Activated T-helper 2 cell treated with anti-CD3 and anti-CD28 coated beads, Interferon-gamma antibody, Interleukin-2, Interleukin-4, amounts not matched to agents 10 μg/mL and 5 μg/mL and 100 μg/mL, durations not matched to agents 14 hours and 24 hours and 36 hours (primary cell): ENCODE measurements around the gene FAM222A. TPM values are rescaled to one million over a fixed set of nuclear protein-coding genes. Genes with fewer than 3 reads are reported as not detected.

ENCODE experiments used
- DNase-seq: peaks from one replicate; pipeline ENCODE4 v3.0.0; 2021; ENCODE audit warnings: low spot score
- H3K27ac Mint-ChIP-seq: one replicate; pipeline ENCODE4 v1.8.0; 2021; ENCODE audit warnings: mixed read lengths
- H3K27me3 Mint-ChIP-seq: one replicate; pipeline ENCODE4 v1.8.0; 2021; ENCODE audit warnings: low read depth, mixed read lengths
- H3K36me3 Mint-ChIP-seq: one replicate; pipeline ENCODE4 v1.8.0; 2021; ENCODE audit warnings: low read depth, mixed read lengths
- H3K4me1 Mint-ChIP-seq: one replicate; pipeline ENCODE4 v1.8.0; 2021; ENCODE audit warnings: low read depth, mixed read lengths
- H3K4me3 Mint-ChIP-seq: one replicate; pipeline ENCODE4 v1.8.0; 2021; ENCODE audit warnings: low read depth, mild to moderate bottlenecking, moderate library complexity, mixed read lengths
- H3K9me3 Mint-ChIP-seq: one replicate; pipeline ENCODE4 v1.8.0; 2021; ENCODE audit warnings: mixed read lengths
- intact Hi-C: fragments of 100-400 bp; cut with micrococcal nuclease; formaldehyde crosslinking; loops from one replicate; pipeline ENCODE4 v1.15.1; 2023
- total RNA-seq: library from RNA; stranded (reverse); gene quantifications from 2 replicates; pipeline ENCODE4 v1.2.3, GENCODE V29; 2022

The FAM222A gene
- total RNA-seq, 1 donor from 2014 or later = 1.6 TPM

GRCh38 chr12:109760031-109760929 is 46.7 kb downstream of the FAM222A start:
- Mint-ChIP-seq H3K36me3 (no peaks in the 10 kb centered on the region), H3K4me3 (no peak overlapping the region), H3K27ac (no peak overlapping the region), H3K4me1 (no peaks in the 10 kb centered on the region), H3K9me3 (peaks cover 20% of the 10 kb centered on the region), H3K27me3 (peaks cover 2% of the 10 kb centered on the region)
- intact Hi-C loops = no loop called here
- DNase-seq = no peak

GRCh38 chr12:109760930-109761921 is 47.6 kb downstream of the FAM222A start:
- Mint-ChIP-seq H3K9me3 (peaks cover 14% of the 10 kb centered on the region), H3K4me1 (no peaks in the 10 kb centered on the region), H3K4me3 (no peak overlapping the region), H3K27me3 (peaks cover 1% of the 10 kb centered on the region), H3K36me3 (no peaks in the 10 kb centered on the region), H3K27ac (no peak overlapping the region)
- intact Hi-C loops = no loop called here
- no peak for DNase-seq

GRCh38 chr12:109762071-109762672 is 48.5 kb downstream of the FAM222A start:
- Mint-ChIP-seq H3K4me3 (no peak overlapping the region), H3K4me1 (no peaks in the 10 kb centered on the region), H3K9me3 (peaks cover 5% of the 10 kb centered on the region), H3K27me3 (no peaks in the 10 kb centered on the region), H3K27ac (no peak overlapping the region), H3K36me3 (no peaks in the 10 kb centered on the region)
- intact Hi-C loops = no loop called here
- DNase-seq = no peak

GRCh38 chr12:109762673-109763191 is 49.1 kb downstream of the FAM222A start:
- Mint-ChIP-seq H3K27me3 (no peaks in the 10 kb centered on the region), H3K4me1 (no peaks in the 10 kb centered on the region), H3K36me3 (no peaks in the 10 kb centered on the region), H3K27ac (no peak overlapping the region), H3K9me3 (peaks cover 4% of the 10 kb centered on the region), H3K4me3 (no peak overlapping the region)
- no peak for DNase-seq
- intact Hi-C loops = no loop called here

- H3K4me1 Mint-ChIP-seq = no peaks in the 10 kb centered on the region
- H3K27me3 Mint-ChIP-seq = no peaks in the 10 kb centered on the region
- H3K27ac Mint-ChIP-seq = no peak overlapping the region
- no peak overlapping the region for H3K4me3 Mint-ChIP-seq
- intact Hi-C loops = no loop called here
- H3K36me3 Mint-ChIP-seq = no peaks in the 10 kb centered on the region
- DNase-seq = no peak
- peaks cover 4% of the 10 kb centered on the region for H3K9me3 Mint-ChIP-seq
Measured at GRCh38 chr12:109763201-109763841, 49.7 kb downstream of the FAM222A start.

- H3K4me3 Mint-ChIP-seq = no peak overlapping the region
- intact Hi-C loops = no loop called here
- H3K36me3 Mint-ChIP-seq = no peaks in the 10 kb centered on the region
- H3K4me1 Mint-ChIP-seq = no peaks in the 10 kb centered on the region
- H3K27ac Mint-ChIP-seq = no peak overlapping the region
- peaks cover 4% of the 10 kb centered on the region for H3K9me3 Mint-ChIP-seq
- no peaks in the 10 kb centered on the region for H3K27me3 Mint-ChIP-seq
- DNase-seq = no peak
Measured at GRCh38 chr12:109764123-109764522, 50.5 kb downstream of the FAM222A start.

- Mint-ChIP-seq H3K36me3 (no peaks in the 10 kb centered on the region), H3K4me3 (no peak overlapping the region), H3K4me1 (no peaks in the 10 kb centered on the region), H3K27ac (no peak overlapping the region), H3K27me3 (no peaks in the 10 kb centered on the region), H3K9me3 (peaks cover 4% of the 10 kb centered on the region)
- intact Hi-C loops = no loop called here
- no peak for DNase-seq
Measured at GRCh38 chr12:109764776-109765445, 51.3 kb downstream of the FAM222A start.

GRCh38 chr12:109765446-109765810 is 51.8 kb downstream of the FAM222A start:
- Mint-ChIP-seq H3K4me1 (no peaks in the 10 kb centered on the region), H3K36me3 (no peaks in the 10 kb centered on the region), H3K9me3 (peaks cover 4% of the 10 kb centered on the region), H3K27ac (no peak overlapping the region), H3K27me3 (no peaks in the 10 kb centered on the region), H3K4me3 (no peak overlapping the region)
- no peak for DNase-seq
- intact Hi-C loops = no loop called here

GRCh38 chr12:109766251-109766778 is 52.7 kb downstream of the FAM222A start:
- Mint-ChIP-seq H3K4me3 (no peak overlapping the region), H3K27me3 (no peaks in the 10 kb centered on the region), H3K36me3 (no peaks in the 10 kb centered on the region), H3K9me3 (peaks cover 4% of the 10 kb centered on the region), H3K27ac (no peak overlapping the region), H3K4me1 (no peaks in the 10 kb centered on the region)
- intact Hi-C loops = no loop called here
- no peak for DNase-seq

- no peak for DNase-seq
- Mint-ChIP-seq H3K4me3 (no peak overlapping the region), H3K36me3 (no peaks in the 10 kb centered on the region), H3K4me1 (no peaks in the 10 kb centered on the region), H3K27me3 (no peaks in the 10 kb centered on the region), H3K9me3 (peaks cover 4% of the 10 kb centered on the region), H3K27ac (no peak overlapping the region)
- intact Hi-C loops = no loop called here
Measured at GRCh38 chr12:109767456-109767855, 53.8 kb downstream of the FAM222A start.

GRCh38 chr12:109767991-109768900 is 54.6 kb downstream of the FAM222A start:
- no peak for DNase-seq
- Mint-ChIP-seq H3K36me3 (no peaks in the 10 kb centered on the region), H3K9me3 (peaks cover 4% of the 10 kb centered on the region), H3K27ac (no peak overlapping the region), H3K4me1 (no peaks in the 10 kb centered on the region), H3K4me3 (no peak overlapping the region), H3K27me3 (no peaks in the 10 kb centered on the region)
- intact Hi-C loops = no loop called here
